SJCRH30 (cell line): ENCODE results near the gene TRAPPC6A. TPM values are rescaled to one million over a fixed set of nuclear protein-coding genes. Genes with fewer than 3 reads are reported as not detected.

ENCODE experiments used
- DNase-seq, 2 experiments: peaks; one replicate each; pipeline ENCODE4 v3.0.0-alpha.2; 2015 to 2020
- H3K27ac ChIP-seq: fragments of 250-450 bp; sonication (Bioruptor Pico); 2 replicates; pipeline ENCODE4 v1.5.1; 2020; ENCODE audit warnings: mild to moderate bottlenecking, moderate library complexity
- H3K27me3 ChIP-seq: fragments of 250-450 bp; sonication (Bioruptor Pico); 2 replicates; pipeline ENCODE4 v1.5.1; 2020; ENCODE audit warnings: mild to moderate bottlenecking, moderate library complexity
- H3K36me3 ChIP-seq: fragments of 250-450 bp; sonication (Bioruptor Pico); 2 replicates; pipeline ENCODE4 v1.5.1; 2020; ENCODE audit warnings: mild to moderate bottlenecking, moderate library complexity
- H3K4me1 ChIP-seq: fragments of 250-450 bp; sonication (Bioruptor Pico); 2 replicates; pipeline ENCODE4 v1.5.1; 2020; ENCODE audit warnings: mild to moderate bottlenecking, moderate library complexity
- H3K4me3 ChIP-seq: fragments of 250-450 bp; sonication (Bioruptor Pico); 2 replicates; pipeline ENCODE4 v1.5.1; 2020; ENCODE audit warnings: mild to moderate bottlenecking, moderate library complexity
- H3K9me3 ChIP-seq: fragments of 250-450 bp; sonication (Bioruptor Pico); replicated peaks from 2 replicates; pipeline ENCODE4 v1.5.1; 2020; ENCODE audit warnings: mild to moderate bottlenecking, moderate library complexity
- total RNA-seq: library from RNA; depleted of rRNA; stranded (reverse); fragments of >200 nt; shearing (Covaris generic); gene quantifications from 2 replicates; pipeline ENCODE4 v1.2.3, GENCODE V29; 2014

Gene TRAPPC6A
- total RNA-seq, 1 experiment from 2014 or later, result 4.7 TPM

DNA sequence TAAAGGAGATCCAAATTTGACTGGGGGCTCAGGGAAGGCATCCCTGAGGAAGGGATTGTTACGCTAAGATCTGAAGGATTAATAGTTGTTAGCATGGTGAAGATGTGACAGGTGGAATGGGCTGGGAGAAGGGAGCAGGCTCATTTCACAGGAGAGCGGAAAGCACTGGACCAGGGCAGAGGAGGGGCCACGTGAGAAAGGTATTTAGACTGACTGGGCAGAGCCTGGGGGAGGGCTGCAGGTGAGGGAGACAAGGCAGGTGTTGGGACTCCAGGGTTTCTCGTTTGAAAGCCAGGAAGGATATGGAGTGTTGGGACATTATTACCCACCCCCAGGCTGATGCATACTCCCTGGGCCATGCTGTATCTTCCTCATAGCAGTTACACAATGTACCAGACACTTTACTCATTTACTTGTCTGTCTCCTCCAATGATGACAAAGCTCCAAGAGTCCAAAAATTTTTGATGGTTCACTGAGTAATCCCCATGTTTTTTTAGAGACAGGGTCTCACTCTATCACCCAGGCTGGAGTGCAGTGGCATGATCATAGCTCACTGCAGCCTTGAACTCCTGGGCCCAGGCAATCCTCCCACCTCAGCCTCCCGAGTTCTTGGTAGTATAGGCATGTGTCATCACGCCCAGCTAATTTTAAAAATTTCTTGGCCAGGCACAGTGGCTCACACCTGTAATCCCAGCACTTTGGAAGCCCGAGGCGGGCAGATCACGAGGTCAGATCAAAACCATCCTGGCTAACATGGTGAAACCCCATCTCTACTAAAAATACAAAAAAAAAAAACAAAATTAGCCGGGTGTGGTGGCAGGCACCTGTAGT lies 2.3 kb downstream of the TRAPPC6A start:
- Histone ChIP-seq H3K4me3 (no peak overlapping the region), H3K9me3 (no peaks in the 10 kb centered on the region), H3K27me3 (no peaks in the 10 kb centered on the region), H3K4me1 (no peaks in the 10 kb centered on the region), H3K36me3 (no peaks in the 10 kb centered on the region), H3K27ac (no peak overlapping the region)
- no peak for DNase-seq

- peak; percentile 55 to 70 for DNase-seq
- Histone ChIP-seq H3K4me3 (no peak overlapping the region), H3K4me1 (no peaks in the 10 kb centered on the region), H3K27ac (no peak overlapping the region), H3K27me3 (no peaks in the 10 kb centered on the region), H3K9me3 (no peaks in the 10 kb centered on the region), H3K36me3 (no peaks in the 10 kb centered on the region)
Observed at GRCh38 chr19:45173816-45174215, 4.2 kb downstream of the TRAPPC6A start.

GRCh38 chr19:45172611-45173208 lies 5.3 kb downstream of the TRAPPC6A start:
- H3K27ac ChIP-seq, result no peak overlapping the region
- no peaks in the 10 kb centered on the region for H3K27me3 ChIP-seq
- no peaks in the 10 kb centered on the region for H3K9me3 ChIP-seq
- H3K4me1 ChIP-seq, result no peaks in the 10 kb centered on the region
- DNase-seq, result no peak
- H3K36me3 ChIP-seq, result no peaks in the 10 kb centered on the region
- no peak overlapping the region for H3K4me3 ChIP-seq

- no peak overlapping the region for H3K4me3 ChIP-seq
- H3K27me3 ChIP-seq, result no peaks in the 10 kb centered on the region
- no peaks in the 10 kb centered on the region for H3K9me3 ChIP-seq
- H3K4me1 ChIP-seq, result peaks cover 2% of the 10 kb centered on the region; the same call in 1 of the 2 replicates
- H3K36me3 ChIP-seq, result no peaks in the 10 kb centered on the region
- DNase-seq, result no peak
- H3K27ac ChIP-seq, result no peak overlapping the region
Observed at GRCh38 chr19:45172173-45172572, 5.9 kb downstream of the TRAPPC6A start.

DNA sequence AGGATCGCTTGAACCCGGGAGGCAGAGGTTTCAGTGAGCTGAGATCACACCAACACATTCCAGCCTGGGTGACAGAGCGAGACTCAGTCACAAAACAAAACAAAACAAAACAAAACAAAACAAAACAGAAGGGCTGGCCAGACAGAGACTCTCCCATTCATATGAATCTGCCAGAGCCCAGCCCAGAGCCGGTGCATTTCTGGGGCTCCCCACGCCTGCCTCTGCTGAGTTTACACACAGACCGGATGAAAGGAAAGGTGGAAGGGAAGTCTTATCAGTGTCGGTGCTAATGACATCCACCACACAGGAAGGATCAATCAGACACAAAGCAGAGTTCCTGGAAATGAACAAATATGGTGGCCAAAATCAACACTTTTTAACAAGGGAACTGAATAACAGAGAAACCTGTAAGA lies 6.8 kb downstream of the TRAPPC6A start:
- Histone ChIP-seq H3K27me3 (no peaks in the 10 kb centered on the region), H3K4me3 (no peak overlapping the region), H3K4me1 (peaks cover 9% of the 10 kb centered on the region; the same call in 1 of the 2 replicates), H3K27ac (no peak overlapping the region), H3K9me3 (no peaks in the 10 kb centered on the region), H3K36me3 (no peaks in the 10 kb centered on the region)
- DNase-seq, result no peak

DNA sequence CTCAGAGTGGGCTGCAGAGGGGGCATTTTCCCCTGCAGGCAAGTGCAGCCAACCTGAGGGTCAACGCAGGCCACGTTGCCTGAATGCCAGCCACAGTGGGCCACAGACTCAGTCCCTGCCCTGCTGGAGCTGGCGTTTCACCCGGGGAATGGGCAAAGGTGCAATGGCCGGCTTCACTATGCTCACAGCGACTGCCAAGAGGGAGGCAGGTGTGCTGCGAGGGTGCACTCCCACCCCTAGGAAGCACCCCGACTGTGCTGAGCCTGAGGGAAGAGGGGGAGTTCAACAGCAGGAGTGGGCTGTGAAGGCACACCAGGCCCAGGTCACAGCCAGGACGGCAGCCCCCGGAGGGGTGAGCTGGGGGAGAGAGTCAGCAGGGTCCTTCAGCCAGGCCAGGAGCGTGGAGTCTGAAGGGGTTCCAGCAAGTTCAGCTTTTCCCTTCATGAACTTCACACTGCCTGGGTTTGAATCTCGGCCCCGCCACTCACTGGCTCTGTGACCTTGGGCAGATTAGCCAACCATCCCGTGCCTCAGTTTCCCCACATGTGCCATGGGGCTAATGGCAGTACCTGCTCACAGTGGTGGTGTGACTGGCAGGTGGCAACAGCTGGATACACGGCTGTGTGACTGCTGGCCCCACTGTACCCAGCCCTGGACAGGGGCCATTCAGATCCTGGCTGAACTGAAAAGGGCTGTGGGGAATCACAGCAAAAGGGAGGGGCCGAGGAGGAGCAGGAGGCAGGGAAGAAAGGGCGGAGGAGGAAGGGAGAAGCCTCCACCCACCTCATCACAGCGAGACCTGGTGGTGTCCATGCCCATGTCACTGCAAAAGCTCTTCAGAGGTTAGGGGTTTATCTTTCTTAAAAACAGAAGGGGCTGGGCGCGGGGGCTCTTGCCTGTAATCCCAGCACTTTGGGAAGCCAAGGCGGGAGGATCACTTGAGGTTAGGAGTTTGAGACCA lies 7.6 kb downstream of the TRAPPC6A start:
- no peaks in the 10 kb centered on the region for H3K27me3 ChIP-seq
- H3K36me3 ChIP-seq, result no peaks in the 10 kb centered on the region
- peaks cover 9% of the 10 kb centered on the region; the same call in 1 of the 2 replicates for H3K4me1 ChIP-seq
- H3K4me3 ChIP-seq, result no peak overlapping the region
- no peak overlapping the region for H3K27ac ChIP-seq
- H3K9me3 ChIP-seq, result no peaks in the 10 kb centered on the region
- DNase-seq, result no peak

- H3K27ac ChIP-seq, result no peak overlapping the region
Observed at GRCh38 chr19:45169602-45170001, 8.4 kb downstream of the TRAPPC6A start.

DNA sequence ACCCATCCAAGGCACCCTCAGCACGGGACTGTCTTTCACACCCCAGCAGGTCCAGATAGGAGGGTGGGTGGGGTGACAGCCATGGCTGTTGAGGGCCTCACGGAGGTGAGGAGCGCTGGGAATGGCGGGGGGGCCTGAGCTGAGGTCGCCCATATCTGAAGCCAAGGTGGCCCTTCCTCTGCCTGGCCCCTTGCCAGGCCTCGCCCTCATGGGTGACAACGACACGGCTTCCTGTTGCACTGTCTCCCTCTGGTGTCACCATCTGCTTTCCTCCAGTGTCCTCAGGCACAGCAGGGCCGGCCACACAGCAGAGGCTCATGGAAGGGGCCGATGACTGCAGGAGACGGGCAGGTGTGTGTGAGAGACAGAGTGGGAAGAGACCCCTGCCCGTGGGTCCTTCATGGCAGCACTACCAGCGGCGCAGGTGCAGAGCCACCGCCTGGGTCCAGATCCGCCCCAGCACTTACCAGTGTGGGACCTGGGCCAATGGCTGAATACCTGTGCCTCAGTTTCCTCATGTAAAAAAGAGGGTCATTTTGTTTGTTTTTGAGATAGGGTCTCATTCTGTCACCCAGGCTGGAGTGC lies 9.2 kb downstream of the TRAPPC6A start:
- Histone ChIP-seq H3K36me3 (no peaks in the 10 kb centered on the region), H3K27me3 (no peaks in the 10 kb centered on the region), H3K4me1 (peaks cover 13% of the 10 kb centered on the region; the same call in 1 of the 2 replicates), H3K9me3 (no peaks in the 10 kb centered on the region), H3K4me3 (no peak overlapping the region), H3K27ac (no peak overlapping the region)
- DNase-seq, result no peak

More at GRCh38 chr19:45169602-45170001, 8.4 kb downstream of the TRAPPC6A start:
- DNase-seq, result no peak
- H3K9me3 ChIP-seq, result no peaks in the 10 kb centered on the region
- no peaks in the 10 kb centered on the region for H3K27me3 ChIP-seq
- peaks cover 13% of the 10 kb centered on the region; the same call in 1 of the 2 replicates for H3K4me1 ChIP-seq
- H3K36me3 ChIP-seq, result no peaks in the 10 kb centered on the region
- no peak overlapping the region for H3K4me3 ChIP-seq

GRCh38 chr19:45166723-45167252 lies 11.2 kb downstream of the TRAPPC6A start:
- H3K9me3 ChIP-seq, result no peaks in the 10 kb centered on the region
- peaks cover 13% of the 10 kb centered on the region; the same call in 1 of the 2 replicates for H3K4me1 ChIP-seq
- DNase-seq, result peak; percentile 46 to 58
- no peaks in the 10 kb centered on the region for H3K36me3 ChIP-seq
- peaks cover 6% of the 10 kb centered on the region; the same call in 1 of the 2 replicates for H3K27me3 ChIP-seq
- H3K4me3 ChIP-seq, result no peak overlapping the region
- no peak overlapping the region for H3K27ac ChIP-seq

DNA sequence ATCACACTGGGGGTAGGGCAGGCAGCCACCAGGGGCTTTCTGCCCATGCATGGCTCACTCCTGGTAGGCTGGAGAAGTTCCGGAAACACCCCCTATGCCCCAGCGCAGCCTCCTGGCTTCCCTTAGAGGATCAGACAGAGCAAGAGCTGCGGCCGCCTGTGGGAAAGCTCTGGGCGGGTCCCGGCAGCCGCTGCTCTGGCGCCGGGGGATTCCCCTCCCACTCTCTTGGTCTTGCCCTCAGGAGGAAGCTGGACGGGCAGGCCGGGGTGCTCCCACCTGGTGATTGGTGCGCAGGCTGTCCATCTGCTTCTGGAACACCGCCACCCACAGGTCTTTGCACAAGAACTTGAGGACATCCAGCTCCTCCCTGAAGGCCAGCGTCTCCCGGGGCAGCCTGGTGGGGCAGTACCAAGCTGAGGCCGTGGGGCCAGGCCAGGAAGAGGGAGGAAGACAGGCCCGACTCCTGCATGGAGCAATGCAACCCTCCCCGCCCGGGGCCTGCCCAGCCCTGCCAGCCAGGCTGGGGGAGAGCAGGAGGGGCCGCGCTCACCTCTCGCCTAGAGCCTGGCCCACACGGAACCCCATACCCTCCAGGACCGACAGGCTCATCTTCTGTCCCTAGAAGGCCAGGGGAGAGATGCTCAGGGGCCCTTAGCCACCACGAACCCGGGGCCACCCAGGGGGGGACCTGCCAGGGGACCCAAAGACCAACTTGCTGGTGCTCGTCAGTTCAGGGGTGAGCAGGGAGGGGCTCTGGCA lies 13.3 kb downstream of the TRAPPC6A start:
- no peak overlapping the region for H3K27ac ChIP-seq
- peaks cover 13% of the 10 kb centered on the region; the same call in 1 of the 2 replicates for H3K4me1 ChIP-seq
- H3K9me3 ChIP-seq, result no peaks in the 10 kb centered on the region
- peaks cover 19% of the 10 kb centered on the region for H3K27me3 ChIP-seq
- no peak overlapping the region for H3K4me3 ChIP-seq
- H3K36me3 ChIP-seq, result no peaks in the 10 kb centered on the region
- DNase-seq, result peak; percentile 81 to 85

DNA sequence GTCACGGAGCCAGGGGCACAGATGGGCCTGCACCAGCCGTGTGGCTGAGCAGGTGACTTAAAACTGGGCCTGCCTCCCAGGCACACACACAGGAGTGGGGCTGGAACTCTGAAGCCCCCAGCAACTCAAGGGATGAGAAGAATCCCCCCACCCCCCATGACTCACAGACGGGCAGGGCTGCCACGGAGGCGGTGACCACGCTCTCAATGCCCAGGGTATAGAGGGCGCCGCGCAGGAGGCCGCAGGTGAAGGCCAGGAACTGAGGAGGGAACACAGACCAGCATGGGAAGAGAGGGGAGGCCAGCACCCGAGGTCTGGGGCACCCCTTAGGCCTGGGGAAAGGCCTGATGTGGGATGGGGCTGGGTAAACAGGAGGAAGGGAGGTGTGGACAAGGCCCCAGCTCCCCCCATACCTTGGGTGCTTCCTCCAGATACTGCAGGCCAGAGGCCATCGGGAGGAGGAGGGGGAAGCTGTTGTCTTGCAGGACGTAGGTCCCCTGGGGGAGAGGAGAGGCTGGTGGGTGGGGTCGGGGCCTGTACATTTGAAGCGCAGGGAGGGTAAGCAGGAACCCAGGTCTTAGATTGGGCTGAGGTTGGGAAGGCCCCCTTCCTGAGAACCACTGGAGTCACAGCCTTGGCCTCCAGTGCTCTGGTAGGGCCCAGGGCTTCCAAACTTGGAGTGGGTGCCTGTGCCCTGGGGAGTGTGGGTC lies 14.1 kb downstream of the TRAPPC6A start:
- no peaks in the 10 kb centered on the region for H3K9me3 ChIP-seq
- peaks cover 13% of the 10 kb centered on the region; the same call in 1 of the 2 replicates for H3K4me1 ChIP-seq
- H3K27ac ChIP-seq, result no peak overlapping the region
- peaks cover 28% of the 10 kb centered on the region for H3K27me3 ChIP-seq
- H3K4me3 ChIP-seq, result no peak overlapping the region
- DNase-seq, result no peak
- H3K36me3 ChIP-seq, result no peaks in the 10 kb centered on the region

DNA sequence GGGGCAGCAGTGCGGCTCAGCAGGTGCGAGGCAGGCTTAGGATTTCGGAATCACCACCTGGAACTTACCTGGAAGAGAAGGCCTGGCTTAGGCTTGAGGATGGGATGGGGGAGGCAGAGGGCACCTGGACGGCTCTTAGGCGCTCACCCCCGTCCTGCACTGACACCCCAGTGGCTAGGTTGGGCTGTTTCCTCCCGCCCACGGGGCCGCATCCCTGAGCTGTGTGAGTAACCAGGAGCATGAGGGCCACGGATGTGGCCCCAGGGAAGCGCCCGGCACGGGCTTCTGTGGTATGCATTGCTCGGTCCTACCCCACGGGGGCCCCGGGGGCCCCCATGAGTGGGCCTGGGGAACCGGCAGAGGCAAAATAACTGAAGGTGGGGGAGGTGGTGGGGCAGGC lies 14.9 kb downstream of the TRAPPC6A start:
- no peak overlapping the region for H3K4me3 ChIP-seq
- H3K9me3 ChIP-seq, result no peaks in the 10 kb centered on the region
- no peak overlapping the region for H3K27ac ChIP-seq
- no peaks in the 10 kb centered on the region for H3K36me3 ChIP-seq
- DNase-seq, result no peak
- peaks cover 13% of the 10 kb centered on the region; the same call in 1 of the 2 replicates for H3K4me1 ChIP-seq
- peaks cover 35% of the 10 kb centered on the region for H3K27me3 ChIP-seq

GRCh38 chr19:45162608-45163143 lies 15.4 kb downstream of the TRAPPC6A start:
- DNase-seq, result no peak
- H3K4me3 ChIP-seq, result no peak overlapping the region
- H3K4me1 ChIP-seq, result peaks cover 13% of the 10 kb centered on the region; the same call in 1 of the 2 replicates
- no peaks in the 10 kb centered on the region for H3K36me3 ChIP-seq
- H3K27me3 ChIP-seq, result peaks cover 35% of the 10 kb centered on the region
- H3K9me3 ChIP-seq, result no peaks in the 10 kb centered on the region
- H3K27ac ChIP-seq, result no peak overlapping the region
